Fibroblast of lung (primary cell): ENCODE results near the gene CCNT2.

Experiments
- EZH2 ChIP-seq: IDR thresholded peaks from 2 replicates; pipeline ENCODE4 v1.5.1; 2012; ENCODE audit warnings: low read length, control low read depth, mild to moderate bottlenecking; ENCODE audit errors: missing control alignments
- TF ChIP-seq, protein P1 (sequence below), 2 donors: IDR thresholded peaks in 1 of 2; conservative IDR thresholded peaks in 1 of 2; 1 replicate in 1 of 2; 2 replicates in 1 of 2; pipeline ENCODE4 v1.5.1; 2011 to 2012; ENCODE audit warnings: low read length in 2 of 2, control low read depth in 1 of 2, inconsistent platforms in 1 of 2, low read depth in 1 of 2, mild to moderate bottlenecking in 1 of 2

GRCh38 chr2:134899204-134899603 is 19.4 kb upstream of the CCNT2 start:
- TF ChIP-seq, protein P1, sequence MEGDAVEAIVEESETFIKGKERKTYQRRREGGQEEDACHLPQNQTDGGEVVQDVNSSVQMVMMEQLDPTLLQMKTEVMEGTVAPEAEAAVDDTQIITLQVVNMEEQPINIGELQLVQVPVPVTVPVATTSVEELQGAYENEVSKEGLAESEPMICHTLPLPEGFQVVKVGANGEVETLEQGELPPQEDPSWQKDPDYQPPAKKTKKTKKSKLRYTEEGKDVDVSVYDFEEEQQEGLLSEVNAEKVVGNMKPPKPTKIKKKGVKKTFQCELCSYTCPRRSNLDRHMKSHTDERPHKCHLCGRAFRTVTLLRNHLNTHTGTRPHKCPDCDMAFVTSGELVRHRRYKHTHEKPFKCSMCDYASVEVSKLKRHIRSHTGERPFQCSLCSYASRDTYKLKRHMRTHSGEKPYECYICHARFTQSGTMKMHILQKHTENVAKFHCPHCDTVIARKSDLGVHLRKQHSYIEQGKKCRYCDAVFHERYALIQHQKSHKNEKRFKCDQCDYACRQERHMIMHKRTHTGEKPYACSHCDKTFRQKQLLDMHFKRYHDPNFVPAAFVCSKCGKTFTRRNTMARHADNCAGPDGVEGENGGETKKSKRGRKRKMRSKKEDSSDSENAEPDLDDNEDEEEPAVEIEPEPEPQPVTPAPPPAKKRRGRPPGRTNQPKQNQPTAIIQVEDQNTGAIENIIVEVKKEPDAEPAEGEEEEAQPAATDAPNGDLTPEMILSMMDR (conservative IDR thresholded peaks at IDR 0.05 in 1 of 2, IDR thresholded peaks at IDR 0.05 in 1 of 2; ENCODE audit: low read depth in 1 of 2, low read length in 2 of 2), result no peak
- no peak for TF ChIP-seq EZH2
